Small intestine (tissue), 7 donors: ENCODE results near the gene INMT. TPM values are rescaled to one million over a fixed set of nuclear protein-coding genes. Genes with fewer than 3 reads are reported as not detected.

Experiments used
- DNase-seq, 2 donors: peaks; one replicate each; pipeline versions ENCODE4 v3.0.0 to v3.0.0-alpha.2; 2013
- FAIRE-seq: peaks from 2 replicates; lab custom pipeline; 2012; peaks lifted over from hg19 to GRCh38; lab: Jason Lieb, UNC
- H3K27ac ChIP-seq, 3 donors: one replicate each; pipeline ENCODE4 v1.5.1; 2013; ENCODE audit warnings: low read length in 2 of 3, mild to moderate bottlenecking in 2 of 3, control low read depth in 1 of 3, inconsistent platforms in 1 of 3, low read depth in 1 of 3, moderate library complexity in 1 of 3
- H3K27me3 ChIP-seq, 3 donors: one replicate each; pipeline ENCODE4 v1.6.1; 2013; ENCODE audit warnings: low read length in 3 of 3, inconsistent platforms in 1 of 3; ENCODE audit not compliant: control insufficient read depth in 3 of 3, insufficient read depth in 3 of 3
- H3K36me3 ChIP-seq, 3 donors: one replicate each; pipeline ENCODE4 v1.6.1; 2013; ENCODE audit warnings: low read length in 3 of 3, inconsistent platforms in 1 of 3, low read depth in 1 of 3, mild to moderate bottlenecking in 1 of 3, moderate library complexity in 1 of 3; ENCODE audit not compliant: control insufficient read depth in 3 of 3, insufficient read depth in 2 of 3
- H3K4me1 ChIP-seq, 3 donors: one replicate each; pipeline ENCODE4 v1.6.1; 2013; ENCODE audit warnings: low read length in 2 of 3, inconsistent platforms in 1 of 3, low read depth in 1 of 3, mild to moderate bottlenecking in 1 of 3, moderate library complexity in 1 of 3; ENCODE audit not compliant: control insufficient read depth in 3 of 3, insufficient read depth in 2 of 3
- H3K4me3 ChIP-seq, 3 donors: one replicate each; pipeline ENCODE4 v1.5.1; 2013; ENCODE audit warnings: low read length in 3 of 3, control low read depth in 1 of 3, inconsistent platforms in 1 of 3, low read depth in 1 of 3, mild to moderate bottlenecking in 1 of 3, moderate library complexity in 1 of 3
- H3K9me3 ChIP-seq, 2 donors: one replicate each; pipeline ENCODE4 v1.6.1; 2013; ENCODE audit warnings: low read depth in 1 of 2, low read length in 1 of 2; ENCODE audit not compliant: control insufficient read depth in 2 of 2, insufficient read depth in 1 of 2
- WGBS, 3 donors: extraction: QIAGEN DNeasy Blood & Tissue Kit; methylation state at CpG; one replicate each; pipeline ENCODE4 v1.1.7; 2013; 5-methylcytosine and 5-hydroxymethylcytosine counted together
- polyA plus RNA-seq, 4 donors: library from polyadenylated mRNA; stranded (reverse) in 3 of 4; unstranded in 1 of 4; fragments of 200-250 nt in 3 of 4; fragments of 120-200 nt in 1 of 4; gene quantifications; one replicate each; pipeline versions ENCODE4 v1.2.1 to v1.2.3, GENCODE V29; 2013
- donor health status: healthy with polysubstance abuse.
- donor health status: control.
- donor health status: control.
- donor health status: Bipolar disorder and iron deficiency.
- donor health status: healthy.

The INMT gene
- polyA plus RNA-seq, 4 donors, result 1.1 to 6.1 (median 1.6) TPM

DNA sequence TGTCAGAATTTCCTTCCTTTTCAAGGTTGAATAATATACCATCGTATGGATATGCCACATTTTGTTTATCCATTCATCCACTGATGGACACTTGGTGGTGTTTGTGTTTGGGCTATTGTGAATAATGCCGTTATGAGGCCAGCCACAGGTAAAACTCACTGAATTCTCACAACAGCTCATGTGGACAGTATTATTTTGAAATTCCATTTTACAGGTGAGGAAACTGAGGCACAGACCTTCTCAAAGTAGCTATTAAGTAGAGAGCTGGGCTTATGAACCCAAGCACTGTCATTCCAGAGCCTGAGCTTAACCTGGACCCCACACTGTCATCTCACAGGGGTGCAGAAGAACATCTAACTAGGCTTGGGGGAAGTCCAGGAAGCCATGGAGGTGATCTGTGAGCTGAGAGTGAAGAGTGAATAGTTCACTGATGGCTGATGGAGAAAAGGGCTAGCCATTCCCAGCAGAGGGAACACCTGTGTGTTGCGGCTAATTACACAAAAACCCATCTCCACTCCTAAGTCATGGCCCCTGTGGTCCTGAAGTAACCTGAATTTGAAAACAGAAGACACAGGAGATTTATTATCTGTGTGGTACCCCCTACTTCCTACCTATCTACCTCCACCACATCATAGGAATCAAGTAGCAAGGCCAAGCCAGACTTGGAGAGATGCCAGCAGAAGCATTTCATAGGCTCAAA lies 8.7 kb downstream of the INMT start:
- Histone ChIP-seq H3K4me1 (peaks cover 0 to 33% (median 6%) of the 10 kb centered on the region in 3 donors), H3K36me3 (peaks cover 0 to 2% (median 0%) of the 10 kb centered on the region in 3 donors), H3K9me3 (no peaks in the 10 kb centered on the region), H3K27me3 (no peaks in the 10 kb centered on the region), H3K4me3 (no peak overlapping the region), H3K27ac (peak overlapping the region in 1 of 3 donors; percentile 39)
- FAIRE-seq (no peak), DNase-seq (no peak)
- 90 to 98% (median 96%) methylated on average over 3 of the region's 3 CpGs for WGBS, 3 donors

DNA sequence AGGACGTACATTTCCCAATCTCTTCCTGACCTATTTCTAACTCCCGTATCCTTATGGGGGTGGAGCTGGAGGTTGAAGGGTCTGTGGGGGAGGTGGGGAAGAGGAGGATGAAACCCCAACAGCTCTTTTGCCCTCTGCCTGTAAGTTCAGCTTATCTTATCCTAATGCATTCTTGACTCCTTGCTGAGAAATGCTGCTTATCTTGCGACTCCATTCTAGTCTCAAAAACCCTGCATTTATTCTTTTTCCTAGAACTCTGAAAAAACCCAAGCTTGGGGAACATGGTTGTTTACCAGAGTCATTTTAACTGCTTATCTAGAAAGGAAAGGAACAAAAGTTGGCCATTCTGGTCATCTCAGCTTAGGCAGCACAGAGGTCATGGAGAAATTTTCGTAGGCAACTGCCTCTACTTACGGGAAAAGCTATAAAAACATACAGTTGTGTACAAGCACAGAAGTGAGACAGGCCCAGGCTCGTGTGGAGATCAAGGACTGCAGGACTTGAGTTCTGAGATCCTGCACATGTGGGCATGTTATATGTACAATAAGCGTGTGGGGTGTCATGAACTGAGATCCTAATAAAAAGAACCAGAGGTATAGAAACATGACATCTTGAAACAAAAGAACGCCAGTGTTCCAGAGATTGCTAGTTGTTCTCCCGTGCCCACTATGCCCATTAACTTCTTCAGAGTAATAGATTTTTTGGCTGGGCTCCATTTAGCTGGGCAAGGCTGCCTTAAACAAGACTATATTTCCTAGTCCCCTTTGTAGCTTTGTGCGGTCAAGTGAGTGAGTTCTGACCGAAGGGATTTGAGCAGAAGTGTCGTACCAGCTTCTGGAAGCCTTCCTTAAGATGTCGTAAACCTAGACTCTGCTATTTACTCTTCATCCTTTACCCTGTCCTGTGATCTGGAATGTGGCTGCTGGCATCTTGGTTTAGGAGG lies 9.6 kb downstream of the INMT start:
- WGBS, 3 donors, result 76 to 80% (median 77%) methylated on average over 13 of the region's 13 CpGs

DNA sequence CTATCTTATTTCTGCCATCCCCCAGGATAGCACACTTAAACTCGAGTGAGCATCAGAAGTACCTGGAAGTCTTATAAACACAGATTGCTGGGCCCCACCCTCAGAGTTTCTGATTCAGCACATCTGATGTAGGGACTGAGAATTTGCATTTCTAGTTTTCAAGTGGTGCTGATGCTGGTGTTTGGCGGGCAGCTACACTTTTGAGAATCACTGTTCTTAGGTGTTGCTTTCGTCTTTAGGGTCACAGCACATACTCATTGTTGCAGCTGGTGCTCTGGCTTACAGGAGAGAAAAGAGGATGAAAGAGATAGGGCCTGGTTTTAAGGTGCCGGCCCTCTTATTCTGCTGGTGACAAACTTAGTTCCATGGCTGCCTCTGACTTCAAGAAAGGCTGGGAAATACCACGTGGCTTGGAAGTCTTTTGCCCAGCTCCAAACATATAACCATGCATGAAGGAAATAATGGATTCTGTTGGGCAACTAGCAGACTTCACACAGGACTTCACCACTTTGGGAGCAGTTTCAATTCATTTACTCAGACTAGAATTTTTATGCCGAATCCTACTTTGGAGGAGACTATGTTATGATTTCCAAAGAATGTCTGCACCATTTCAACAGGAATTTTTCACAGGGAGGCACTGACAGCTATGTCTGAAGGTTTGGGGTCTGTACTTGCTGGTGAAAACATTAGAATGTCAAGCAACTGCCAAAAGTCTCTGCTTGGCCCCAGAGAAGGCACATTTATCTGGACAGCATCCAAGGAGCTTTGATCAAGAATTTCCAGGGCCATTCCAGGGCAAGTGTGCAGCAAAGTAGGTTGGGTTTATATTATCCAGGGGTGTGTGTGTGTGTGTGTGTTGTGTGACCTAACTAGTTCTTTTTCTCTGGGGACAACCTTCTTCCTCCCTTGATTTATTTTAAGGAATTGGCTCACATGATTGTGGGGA lies 12.4 kb downstream of the INMT start:
- Histone ChIP-seq H3K27ac (no peak overlapping the region), H3K27me3 (no peaks in the 10 kb centered on the region), H3K4me1 (peaks cover 0 to 47% (median 6%) of the 10 kb centered on the region in 3 donors), H3K4me3 (no peak overlapping the region), H3K36me3 (peaks cover 0 to 2% (median 0%) of the 10 kb centered on the region in 3 donors), H3K9me3 (no peaks in the 10 kb centered on the region)
- no peak for FAIRE-seq
- no peak for DNase-seq
- WGBS, 3 donors, result 70 to 79% (median 72%) methylated on average over 6 of the region's 6 CpGs

More for the DNA sequence above, 9.6 kb downstream of the INMT start:
- H3K27me3 ChIP-seq, result no peaks in the 10 kb centered on the region
- DNase-seq (peak in 1 of 2 donors; percentile 50), FAIRE-seq (no peak)
- H3K4me3 ChIP-seq, result no peak overlapping the region
- H3K4me1 ChIP-seq, result peaks cover 0 to 39% (median 6%) of the 10 kb centered on the region in 3 donors
- H3K9me3 ChIP-seq, result no peaks in the 10 kb centered on the region
- peaks cover 0 to 2% (median 0%) of the 10 kb centered on the region in 3 donors for H3K36me3 ChIP-seq
- peak overlapping the region in 1 of 3 donors; percentile 39 for H3K27ac ChIP-seq

DNA sequence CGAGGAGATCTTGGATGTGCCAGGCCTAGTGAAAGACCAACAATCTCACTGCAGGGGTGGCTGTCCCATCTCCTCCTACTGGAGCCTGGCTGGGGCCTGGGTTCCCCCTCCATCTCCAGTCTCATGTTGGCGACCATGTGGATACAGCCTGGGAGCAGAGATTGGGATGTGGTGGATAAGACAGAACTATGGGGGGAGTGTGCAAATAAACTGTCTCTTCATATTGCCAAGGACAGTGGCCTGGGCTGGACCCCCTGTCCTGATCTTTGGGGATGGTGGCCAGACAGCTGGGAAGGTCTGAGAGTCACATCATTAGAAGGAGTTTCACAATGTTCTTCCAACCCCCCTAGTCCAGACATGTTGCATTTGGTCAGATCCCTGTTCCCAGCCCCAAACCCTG lies 13.5 kb downstream of the INMT start:
- no peak overlapping the region for H3K27ac ChIP-seq
- no peak for FAIRE-seq
- 92 to 98% (median 95%) methylated on average over 2 of the region's 2 CpGs for WGBS, 3 donors

DNA sequence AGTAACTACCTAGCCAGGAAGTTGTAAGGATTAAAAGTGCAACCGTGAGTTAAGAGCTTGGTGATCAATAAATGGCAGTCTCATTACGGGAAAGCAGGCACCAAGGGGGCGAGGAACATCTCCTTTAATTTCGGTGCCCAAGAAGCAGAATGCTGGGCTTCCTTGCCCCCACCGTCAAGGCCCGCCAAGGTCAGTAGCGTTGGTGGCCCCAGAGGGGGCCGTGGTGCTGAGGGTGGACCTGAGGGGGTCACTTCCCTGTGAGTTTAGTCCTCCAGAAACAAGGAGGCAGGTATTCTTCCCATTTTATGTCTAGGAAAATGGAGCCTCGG lies 18.9 kb downstream of the INMT start:
- no peak for DNase-seq
- Histone ChIP-seq H3K4me3 (peak overlapping the region in 2 of 3 donors; percentile 86 to 87), H3K27ac (peak overlapping the region; percentile 38 to 81 (median 75)), H3K36me3 (no peaks in the 10 kb centered on the region), H3K4me1 (peaks cover 3 to 29% (median 7%) of the 10 kb centered on the region in 3 donors), H3K9me3 (no peaks in the 10 kb centered on the region), H3K27me3 (no peaks in the 10 kb centered on the region)
- no peak for FAIRE-seq
- 38 to 49% (median 46%) methylated on average over 9 of the region's 9 CpGs for WGBS, 3 donors

More for the DNA sequence above, 13.5 kb downstream of the INMT start:
- DNase-seq, result no peak
- Histone ChIP-seq H3K36me3 (peaks cover 0 to 2% (median 0%) of the 10 kb centered on the region in 3 donors), H3K27me3 (no peaks in the 10 kb centered on the region), H3K4me3 (no peak overlapping the region), H3K4me1 (peaks cover 0 to 49% (median 8%) of the 10 kb centered on the region in 3 donors), H3K9me3 (no peaks in the 10 kb centered on the region)

DNA sequence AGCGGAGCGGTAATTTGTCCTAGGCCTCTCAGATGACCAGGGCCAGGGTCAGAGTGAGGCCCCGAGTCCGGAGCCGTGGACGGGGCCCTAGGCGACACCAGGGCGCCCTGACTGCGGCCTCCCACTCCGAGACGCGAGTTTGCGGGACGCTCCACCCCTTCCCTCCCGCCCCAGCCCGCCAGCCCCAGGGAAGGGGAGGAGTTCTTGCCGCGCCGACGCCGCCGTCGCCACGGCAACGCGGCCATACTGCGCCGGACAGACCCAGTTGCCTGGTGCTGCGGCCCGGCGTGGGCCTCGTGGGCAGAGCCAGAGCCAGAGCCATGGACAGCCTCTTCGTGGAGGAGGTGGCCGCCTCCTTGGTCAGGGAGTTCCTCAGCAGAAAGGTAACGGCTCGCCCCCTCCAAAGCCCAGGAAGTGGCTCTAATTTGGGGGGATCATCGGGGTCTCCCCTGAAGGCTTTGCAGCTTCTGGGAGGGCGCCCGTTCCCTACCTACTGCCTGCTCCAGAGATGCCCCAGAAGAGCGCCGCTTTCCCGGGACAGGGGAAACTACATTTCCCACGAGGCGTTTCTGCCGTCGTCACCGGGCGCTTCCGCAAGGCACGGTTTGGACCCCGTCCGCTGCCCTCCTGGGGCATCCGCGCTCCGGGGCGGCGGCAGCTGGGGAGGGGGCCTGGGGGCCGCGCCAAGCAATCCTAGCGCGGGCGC lies 19.4 kb downstream of the INMT start, which contains the start of gene MINDY4:
TSS of gene MINDY4 (plus strand) at position 244 of the 706 bp plus-strand sequence. CDS start at position 321, 77 bp downstream.
- no peak for FAIRE-seq
- 1 to 2% (median 1%) methylated on average over 54 to 62 of the region's 62 CpGs for WGBS, 3 donors
- no peaks in the 10 kb centered on the region for H3K9me3 ChIP-seq
- H3K27ac ChIP-seq, result peak within 1 kb of the TSS; percentile 73 to 81 (median 75)
- no peaks in the 10 kb centered on the region for H3K27me3 ChIP-seq
- H3K4me3 ChIP-seq, result peak within 1 kb of the TSS; percentile 82 to 87 (median 86)
- DNase-seq, result peak; percentile 76 to 88
- peaks cover 3 to 26% (median 7%) of the 10 kb centered on the region in 3 donors for H3K4me1 ChIP-seq
- H3K36me3 ChIP-seq, result no peaks in the 10 kb centered on the region

DNA sequence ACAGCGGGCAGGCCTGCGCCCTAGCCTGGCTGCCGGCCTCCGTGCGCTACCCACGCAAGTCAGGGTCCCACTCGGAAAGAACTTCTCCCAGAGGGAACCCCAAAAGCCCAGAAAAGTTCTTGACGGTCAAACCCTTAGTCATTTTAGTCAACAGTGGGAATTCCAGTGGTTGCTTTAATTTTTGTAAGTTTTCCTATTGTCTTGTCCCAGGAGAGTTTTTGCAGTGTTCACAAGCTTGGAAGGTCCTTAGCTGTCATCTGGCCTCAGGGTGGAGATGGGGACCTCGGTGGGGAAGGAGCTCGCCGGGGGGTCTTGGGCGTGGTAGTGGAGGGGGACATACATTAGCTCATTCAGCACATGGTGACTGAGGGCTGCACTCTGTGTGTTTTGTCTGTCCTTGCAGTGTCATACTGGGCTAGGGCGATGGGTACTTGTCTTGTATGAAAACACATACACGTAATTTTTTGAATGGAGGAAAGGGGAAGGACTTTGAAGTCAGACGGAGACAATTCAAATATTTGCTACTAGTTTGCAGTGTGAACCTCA lies 20.0 kb downstream of the INMT start:
- Histone ChIP-seq H3K36me3 (peaks cover 0 to 3% (median 0%) of the 10 kb centered on the region in 3 donors), H3K4me3 (peak overlapping the region; percentile 82 to 87 (median 86)), H3K4me1 (peaks cover 3 to 20% (median 7%) of the 10 kb centered on the region in 3 donors), H3K27ac (peak overlapping the region; percentile 32 to 78 (median 75)), H3K27me3 (no peaks in the 10 kb centered on the region), H3K9me3 (no peaks in the 10 kb centered on the region)
- WGBS, 3 donors, result 2 to 3% (median 2%) methylated on average over 15 of the region's 15 CpGs
- DNase-seq, result peak in 1 of 2 donors; percentile 50
- no peak for FAIRE-seq
